ENCODE data around the gene BRAT1.

GRCh38 chr7:2537981-2538851 is 17.1 kb downstream of the BRAT1 start:
- TF ChIP-seq, protein P1, sequence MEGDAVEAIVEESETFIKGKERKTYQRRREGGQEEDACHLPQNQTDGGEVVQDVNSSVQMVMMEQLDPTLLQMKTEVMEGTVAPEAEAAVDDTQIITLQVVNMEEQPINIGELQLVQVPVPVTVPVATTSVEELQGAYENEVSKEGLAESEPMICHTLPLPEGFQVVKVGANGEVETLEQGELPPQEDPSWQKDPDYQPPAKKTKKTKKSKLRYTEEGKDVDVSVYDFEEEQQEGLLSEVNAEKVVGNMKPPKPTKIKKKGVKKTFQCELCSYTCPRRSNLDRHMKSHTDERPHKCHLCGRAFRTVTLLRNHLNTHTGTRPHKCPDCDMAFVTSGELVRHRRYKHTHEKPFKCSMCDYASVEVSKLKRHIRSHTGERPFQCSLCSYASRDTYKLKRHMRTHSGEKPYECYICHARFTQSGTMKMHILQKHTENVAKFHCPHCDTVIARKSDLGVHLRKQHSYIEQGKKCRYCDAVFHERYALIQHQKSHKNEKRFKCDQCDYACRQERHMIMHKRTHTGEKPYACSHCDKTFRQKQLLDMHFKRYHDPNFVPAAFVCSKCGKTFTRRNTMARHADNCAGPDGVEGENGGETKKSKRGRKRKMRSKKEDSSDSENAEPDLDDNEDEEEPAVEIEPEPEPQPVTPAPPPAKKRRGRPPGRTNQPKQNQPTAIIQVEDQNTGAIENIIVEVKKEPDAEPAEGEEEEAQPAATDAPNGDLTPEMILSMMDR (IDR thresholded peaks at IDR 0.05; ENCODE audit: insufficient read depth, low read depth, low read length) = no peak
- TF ChIP-seq EZH2 (IDR thresholded peaks at IDR 0.05; ENCODE audit: insufficient read depth, low read length) = no peak

All from astrocyte (in vitro differentiated cells and primary cell).